ENCODE measurements around the gene CCDC86.

CCDC86 gene

GRCh38 chr11:60878245-60879101 is 36.6 kb downstream of the CCDC86 start:
- Histone ChIP-seq H3K79me2 (ENCODE audit: control insufficient read depth, low read length) (no peaks in the 10 kb centered on the region), H3K9me2 (replicated peaks; ENCODE audit: control insufficient read depth, low read length) (no peaks in the 10 kb centered on the region), H3K27ac (ENCODE audit: low read depth, low read length) (no peak overlapping the region), H3K27me3 (ENCODE audit: control insufficient read depth, low read length) (no peaks in the 10 kb centered on the region), H3K4me2 (ENCODE audit: low read length) (no peak overlapping the region), H4K20me1 (ENCODE audit: control insufficient read depth, insufficient read depth, low read depth, low read length) (no peaks in the 10 kb centered on the region), H3K4me3 (ENCODE audit: low read length) (no peak overlapping the region), H3K9me3 (ENCODE audit: control insufficient read depth, insufficient read depth, low read length) (no peaks in the 10 kb centered on the region), H3K4me1 (ENCODE audit: control insufficient read depth, low read length) (no peaks in the 10 kb centered on the region), H3F3A (ENCODE audit: control insufficient read depth, insufficient read depth) (no peaks in the 10 kb centered on the region), H3K36me3 (ENCODE audit: control insufficient read depth, low read length) (peaks cover 15% of the 10 kb centered on the region)
- TF ChIP-seq CTCF (IDR thresholded peaks at IDR 0.05; ENCODE audit: low read depth, low read length, poor library complexity, severe bottlenecking) (no peak), EZH2phosphoT487 (IDR thresholded peaks at IDR 0.05; ENCODE audit: borderline replicate concordance, low read length) (no peak)

GRCh38 chr11:60879104-60879503 is 37.2 kb downstream of the CCDC86 start:
- H3K4me2 ChIP-seq (ENCODE audit: low read length) = no peak overlapping the region
- H3K4me1 ChIP-seq (ENCODE audit: control insufficient read depth, low read length) = no peaks in the 10 kb centered on the region
- no peaks in the 10 kb centered on the region for H3K9me3 ChIP-seq (ENCODE audit: control insufficient read depth, insufficient read depth, low read length)
- no peaks in the 10 kb centered on the region for H3F3A ChIP-seq (ENCODE audit: control insufficient read depth, insufficient read depth)
- no peaks in the 10 kb centered on the region for H3K79me2 ChIP-seq (ENCODE audit: control insufficient read depth, low read length)
- peaks cover 15% of the 10 kb centered on the region for H3K36me3 ChIP-seq (ENCODE audit: control insufficient read depth, low read length)
- TF ChIP-seq CTCF (IDR thresholded peaks at IDR 0.05; ENCODE audit: low read depth, low read length, poor library complexity, severe bottlenecking) (no peak), EZH2phosphoT487 (IDR thresholded peaks at IDR 0.05; ENCODE audit: borderline replicate concordance, low read length) (no peak)
- H3K9me2 ChIP-seq (replicated peaks; ENCODE audit: control insufficient read depth, low read length) = no peaks in the 10 kb centered on the region
- no peaks in the 10 kb centered on the region for H4K20me1 ChIP-seq (ENCODE audit: control insufficient read depth, insufficient read depth, low read depth, low read length)
- no peak overlapping the region for H3K4me3 ChIP-seq (ENCODE audit: low read length)
- no peaks in the 10 kb centered on the region for H3K27me3 ChIP-seq (ENCODE audit: control insufficient read depth, low read length)
- H3K27ac ChIP-seq (ENCODE audit: low read depth, low read length) = no peak overlapping the region

- no peak for TF ChIP-seq CTCF (IDR thresholded peaks at IDR 0.05; ENCODE audit: low read depth, low read length, poor library complexity, severe bottlenecking)
- no peak for TF ChIP-seq EZH2phosphoT487 (IDR thresholded peaks at IDR 0.05; ENCODE audit: borderline replicate concordance, low read length)
- no peak overlapping the region for H3K4me3 ChIP-seq (ENCODE audit: low read length)
- H4K20me1 ChIP-seq (ENCODE audit: control insufficient read depth, insufficient read depth, low read depth, low read length) = no peaks in the 10 kb centered on the region
- H3K9me3 ChIP-seq (ENCODE audit: control insufficient read depth, insufficient read depth, low read length) = no peaks in the 10 kb centered on the region
- peaks cover 15% of the 10 kb centered on the region for H3K36me3 ChIP-seq (ENCODE audit: control insufficient read depth, low read length)
- no peaks in the 10 kb centered on the region for H3K27me3 ChIP-seq (ENCODE audit: control insufficient read depth, low read length)
- no peaks in the 10 kb centered on the region for H3K79me2 ChIP-seq (ENCODE audit: control insufficient read depth, low read length)
- H3K9me2 ChIP-seq (replicated peaks; ENCODE audit: control insufficient read depth, low read length) = no peaks in the 10 kb centered on the region
- no peaks in the 10 kb centered on the region for H3K4me1 ChIP-seq (ENCODE audit: control insufficient read depth, low read length)
- no peak overlapping the region for H3K4me2 ChIP-seq (ENCODE audit: low read length)
- no peak overlapping the region for H3K27ac ChIP-seq (ENCODE audit: low read depth, low read length)
- H3F3A ChIP-seq (ENCODE audit: control insufficient read depth, insufficient read depth) = no peaks in the 10 kb centered on the region
Measured at GRCh38 chr11:60879971-60880588, 38.2 kb downstream of the CCDC86 start.

All from DOHH2 (cell line).